ENCODE measurements around the gene HTR6.

- TF ChIP-seq CTCF (IDR thresholded peaks at IDR 0.05; ENCODE audit: insufficient read depth, low read depth, low read length) (no peak), EZH2 (IDR thresholded peaks at IDR 0.05; ENCODE audit: insufficient read depth, low read length) (no peak)
Observed at GRCh38 chr1:19705464-19705863, 40.8 kb downstream of the HTR6 start.

All from astrocyte (in vitro differentiated cells and primary cell).